DMS153 treated with DMSO at 0.1 percent for 48 hours (cell line): ENCODE measurements around the gene HOXA6.
A peak's percentile ranks its signal among the peaks of the same experiment; 100 is the strongest.

Experiments used
- DNase-seq: peaks from one replicate; lab custom pipeline; 2025; ENCODE audit not compliant: unreplicated experiment; lab: John Stamatoyannopoulos, UW

HOXA6 gene

GRCh38 chr7:27151931-27152815 is 4.6 kb upstream of the HOXA6 start, which contains the start of gene HOXA3:
Gene HOXA3 (minus strand): TSS chr7:27152583. CDS start chr7:27110640, 41,943 bp downstream.
- no peak for DNase-seq

- no peak for DNase-seq
Measured at GRCh38 chr7:27151341-27151930, 3.9 kb upstream of the HOXA6 start.

- DNase-seq, result peak; percentile 88
Measured at GRCh38 chr7:27150568-27151340, 3.2 kb upstream of the HOXA6 start.

- no peak for DNase-seq
Measured at GRCh38 chr7:27149842-27150567, 2.4 kb upstream of the HOXA6 start.

GRCh38 chr7:27148756-27149641 is 1.4 kb upstream of the HOXA6 start:
- no peak for DNase-seq

- peak; percentile 68 for DNase-seq
Measured at GRCh38 chr7:27148031-27148755, 619 bp upstream of the HOXA6 start.

- DNase-seq, result no peak
Measured at GRCh38 chr7:27146491-27147198, 929 bp downstream of the HOXA6 start.

GRCh38 chr7:27145914-27146412 is 1.6 kb downstream of the HOXA6 start:
- DNase-seq, result no peak

- DNase-seq, result no peak
Measured at GRCh38 chr7:27145165-27145913, 2.2 kb downstream of the HOXA6 start.

GRCh38 chr7:27144781-27145164 is 2.8 kb downstream of the HOXA6 start:
- DNase-seq, result no peak

- DNase-seq, result no peak
Measured at GRCh38 chr7:27143950-27144780, 3.4 kb downstream of the HOXA6 start.

GRCh38 chr7:27143023-27143949 is 4.3 kb downstream of the HOXA6 start, which contains the start of gene HOXA5:
Gene HOXA5 (minus strand): TSS chr7:27143681. CDS start chr7:27143607, 74 bp downstream.
- DNase-seq, result no peak

GRCh38 chr7:27142580-27143022 is 5.0 kb downstream of the HOXA6 start:
- DNase-seq, result no peak

- DNase-seq, result no peak
Measured at GRCh38 chr7:27141923-27142579, 5.5 kb downstream of the HOXA6 start.
